Activated B cell treated with CpG ODN at 0.5 μM for 24 hours (primary cell): ENCODE data around the gene RASAL2. TPM values are rescaled to one million over a fixed set of nuclear protein-coding genes. Genes with fewer than 3 reads are reported as not detected.

Source experiments
- ATAC-seq: fragments of 200-7000 bp; cut with Tn5 transposase; one replicate; pipeline ENCODE4 v1.10.0; 2021; ENCODE audit warnings: low read depth, mild to moderate bottlenecking, moderate library complexity
- CTCF ChIA-PET: fragments of 350-600 bp; sonication (Branson Sonifier 250); formaldehyde crosslinking; loops from one replicate; lab custom pipeline; 2021; ENCODE audit warnings: antibody characterized with exemption; lab: Charles Lee
- POLR2A ChIA-PET: fragments of 350-600 bp; sonication (Branson Sonifier 250); formaldehyde crosslinking; loops from one replicate; lab custom pipeline; 2021; ENCODE audit warnings: antibody characterized with exemption; lab: Charles Lee
- DNase-seq: peaks from one replicate; pipeline ENCODE4 v3.0.0; 2022
- H3K27ac Mint-ChIP-seq: one replicate; pipeline ENCODE4 v1.8.0; 2020; ENCODE audit warnings: mixed read lengths
- H3K27me3 Mint-ChIP-seq: one replicate; pipeline ENCODE4 v1.8.0; 2021; ENCODE audit warnings: mixed read lengths
- H3K36me3 Mint-ChIP-seq: one replicate; pipeline ENCODE4 v1.8.0; 2021; ENCODE audit warnings: low read depth, mixed read lengths
- H3K4me1 Mint-ChIP-seq: one replicate; pipeline ENCODE4 v1.8.0; 2021; ENCODE audit warnings: mixed read lengths
- H3K4me3 Mint-ChIP-seq: one replicate; pipeline ENCODE4 v1.8.0; 2020; ENCODE audit warnings: mild to moderate bottlenecking, mixed read lengths
- H3K9me3 Mint-ChIP-seq: one replicate; pipeline ENCODE4 v1.8.0; 2020; ENCODE audit warnings: mixed read lengths
- intact Hi-C: fragments of 100-400 bp; cut with micrococcal nuclease; formaldehyde crosslinking; loops from one replicate; pipeline ENCODE4 v1.15.1; 2024
- total RNA-seq: library from RNA; stranded (reverse); gene quantifications from 2 replicates; pipeline ENCODE4 v1.2.3, GENCODE V29; 2022
- TF ChIP-seq, protein P1 (sequence below): fragments of 200-600 bp; IDR thresholded peaks from one replicate; pipeline ENCODE4 v1.8.0; 2022; ENCODE audit warnings: antibody characterized with exemption, mild to moderate bottlenecking

The RASAL2 gene
- total RNA-seq, result 0.16 and 0.24 TPM in 2 replicates

DNA sequence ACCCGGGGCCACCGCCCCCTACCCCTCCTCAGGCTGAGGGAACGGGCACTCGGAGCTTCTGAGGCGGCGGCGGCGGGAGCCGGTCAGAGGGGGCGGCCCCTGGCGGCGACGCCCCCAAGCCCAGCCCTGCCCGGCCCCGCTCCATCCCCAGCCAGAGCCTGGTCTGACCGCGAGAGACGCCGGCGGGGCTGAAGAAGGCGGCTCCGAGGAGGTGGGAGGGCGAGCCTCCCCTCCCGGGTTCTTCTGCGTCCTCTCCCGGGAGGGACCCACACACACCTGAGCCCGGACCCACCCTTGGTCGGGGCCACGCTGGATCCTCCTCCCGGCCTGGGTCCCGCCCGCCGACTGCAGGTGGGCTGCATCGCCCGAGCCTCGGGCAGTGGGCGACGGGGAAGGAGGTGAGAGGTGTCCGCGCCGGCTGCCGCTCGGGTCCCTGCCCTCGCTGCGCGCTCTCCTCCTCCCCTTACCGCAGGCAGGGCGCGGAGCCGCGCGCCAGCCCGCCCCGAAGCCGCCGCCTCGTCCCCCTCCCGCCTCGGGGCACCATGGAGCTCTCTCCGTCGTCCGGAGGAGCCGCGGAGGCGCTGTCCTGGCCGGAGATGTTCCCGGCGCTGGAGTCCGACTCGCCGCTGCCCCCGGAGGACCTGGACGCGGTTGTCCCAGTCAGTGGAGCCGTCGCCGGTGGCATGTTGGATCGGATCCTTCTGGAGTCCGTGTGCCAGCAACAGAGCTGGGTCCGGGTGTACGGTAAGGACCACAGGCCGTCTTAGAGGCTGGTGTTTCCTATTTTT, at the start of gene RASAL2:
RASAL2 (plus strand) TSS at position 154 of the 788 bp plus-strand sequence; CDS start at position 543, 389 bp downstream.
- ChIA-PET CTCF (no interaction called here), POLR2A (interaction anchor here (1.1 kb wide), 1 partner anchor 27 kb away, joined by 3 read pairs; no protein-coding TSS in a partner anchor)
- DNase-seq (peak; percentile 24), ATAC-seq (peak; percentile 49)
- Mint-ChIP-seq H3K36me3 (no peaks in the 10 kb centered on the region), H3K4me1 (peaks cover 16% of the 10 kb centered on the region), H3K27me3 (peaks cover 64% of the 10 kb centered on the region), H3K4me3 (peak within 1 kb of the TSS; percentile 83), H3K27ac (no peak within 1 kb of the TSS), H3K9me3 (peaks cover 3% of the 10 kb centered on the region)
- TF ChIP-seq, protein P1, sequence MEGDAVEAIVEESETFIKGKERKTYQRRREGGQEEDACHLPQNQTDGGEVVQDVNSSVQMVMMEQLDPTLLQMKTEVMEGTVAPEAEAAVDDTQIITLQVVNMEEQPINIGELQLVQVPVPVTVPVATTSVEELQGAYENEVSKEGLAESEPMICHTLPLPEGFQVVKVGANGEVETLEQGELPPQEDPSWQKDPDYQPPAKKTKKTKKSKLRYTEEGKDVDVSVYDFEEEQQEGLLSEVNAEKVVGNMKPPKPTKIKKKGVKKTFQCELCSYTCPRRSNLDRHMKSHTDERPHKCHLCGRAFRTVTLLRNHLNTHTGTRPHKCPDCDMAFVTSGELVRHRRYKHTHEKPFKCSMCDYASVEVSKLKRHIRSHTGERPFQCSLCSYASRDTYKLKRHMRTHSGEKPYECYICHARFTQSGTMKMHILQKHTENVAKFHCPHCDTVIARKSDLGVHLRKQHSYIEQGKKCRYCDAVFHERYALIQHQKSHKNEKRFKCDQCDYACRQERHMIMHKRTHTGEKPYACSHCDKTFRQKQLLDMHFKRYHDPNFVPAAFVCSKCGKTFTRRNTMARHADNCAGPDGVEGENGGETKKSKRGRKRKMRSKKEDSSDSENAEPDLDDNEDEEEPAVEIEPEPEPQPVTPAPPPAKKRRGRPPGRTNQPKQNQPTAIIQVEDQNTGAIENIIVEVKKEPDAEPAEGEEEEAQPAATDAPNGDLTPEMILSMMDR, result no peak
- intact Hi-C loops, result loop anchor here (1.0 to 5.0 kb wide), 2 partner anchors 27 to 933 kb away; partner anchors contain the start of gene FAM20B

- CTCF ChIA-PET, result no interaction called here
- Mint-ChIP-seq H3K4me3 (no peak overlapping the region), H3K27me3 (peaks cover 3% of the 10 kb centered on the region), H3K27ac (no peak overlapping the region), H3K4me1 (no peaks in the 10 kb centered on the region), H3K36me3 (no peaks in the 10 kb centered on the region), H3K9me3 (no peaks in the 10 kb centered on the region)
- POLR2A ChIA-PET, result no interaction called here
- TF ChIP-seq, protein P1, result no peak
- intact Hi-C loops, result no loop called here
- no peak for DNase-seq
- ATAC-seq, result no peak
These were observed 47.2 kb upstream of the RASAL2 start for GRCh38 chr1:178046591-178047270.

DNA sequence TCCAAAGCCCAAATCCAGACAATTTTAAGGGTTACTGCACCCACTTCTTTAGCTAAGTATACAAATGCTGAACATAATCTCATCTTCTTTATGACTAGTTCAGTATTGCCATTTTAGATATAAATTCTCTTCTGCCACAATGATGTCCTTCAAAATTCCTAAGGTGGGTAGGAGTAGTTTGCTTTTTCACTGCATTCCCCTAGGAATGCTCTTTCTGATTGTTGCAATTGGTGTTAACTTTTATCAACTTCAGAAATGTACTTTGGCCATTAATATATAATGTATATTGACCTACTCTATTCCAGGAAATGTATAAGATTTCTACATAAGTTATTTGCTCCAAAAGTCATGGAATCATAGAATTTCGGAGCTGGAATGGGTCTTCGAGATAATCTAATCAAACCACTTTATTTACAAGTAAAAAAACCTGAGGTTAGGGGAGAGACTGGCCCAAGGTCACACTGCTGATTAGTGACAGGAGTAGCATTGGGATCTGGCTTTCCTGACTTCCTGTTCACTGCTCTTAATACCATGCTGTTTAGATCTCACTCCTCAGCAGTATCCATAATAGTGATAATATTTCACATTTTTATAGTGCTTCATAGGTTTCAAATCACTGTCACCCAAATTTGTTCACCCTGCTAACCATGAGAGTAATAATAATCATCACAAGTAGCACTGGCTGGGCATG, 46.4 kb upstream of the RASAL2 start:
- Mint-ChIP-seq H3K27ac (no peak overlapping the region), H3K4me3 (no peak overlapping the region), H3K27me3 (peaks cover 6% of the 10 kb centered on the region), H3K4me1 (no peaks in the 10 kb centered on the region), H3K9me3 (no peaks in the 10 kb centered on the region), H3K36me3 (no peaks in the 10 kb centered on the region)
- ATAC-seq (no peak), DNase-seq (no peak)
- ChIA-PET CTCF (no interaction called here), POLR2A (no interaction called here)
- TF ChIP-seq, protein P1, result no peak
- intact Hi-C loops, result no loop called here

DNA sequence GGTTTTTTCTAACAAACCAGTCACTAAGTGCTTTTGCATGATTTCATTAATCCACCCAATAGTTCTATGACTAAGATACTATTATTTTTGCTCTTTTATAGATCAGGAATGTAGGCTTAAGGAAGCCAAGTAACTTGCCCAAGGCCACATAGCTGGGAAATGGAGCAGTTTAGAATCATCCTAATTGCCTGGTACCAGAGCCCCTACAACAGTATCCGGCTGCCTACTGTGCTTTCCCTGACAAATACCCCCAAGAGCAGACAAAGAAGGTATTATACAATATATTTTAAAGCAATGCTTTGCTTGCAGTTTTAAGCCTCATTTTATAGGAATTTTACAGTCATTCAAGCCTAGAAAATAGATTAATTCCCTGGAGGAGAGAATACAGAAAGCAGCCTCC, 45.5 kb upstream of the RASAL2 start:
- TF ChIP-seq, protein P1, result no peak
- ChIA-PET CTCF (no interaction called here), POLR2A (no interaction called here)
- Mint-ChIP-seq H3K4me1 (no peaks in the 10 kb centered on the region), H3K4me3 (no peak overlapping the region), H3K27me3 (peaks cover 6% of the 10 kb centered on the region), H3K9me3 (no peaks in the 10 kb centered on the region), H3K36me3 (no peaks in the 10 kb centered on the region), H3K27ac (no peak overlapping the region)
- ATAC-seq, result no peak
- intact Hi-C loops, result no loop called here
- no peak for DNase-seq

DNA sequence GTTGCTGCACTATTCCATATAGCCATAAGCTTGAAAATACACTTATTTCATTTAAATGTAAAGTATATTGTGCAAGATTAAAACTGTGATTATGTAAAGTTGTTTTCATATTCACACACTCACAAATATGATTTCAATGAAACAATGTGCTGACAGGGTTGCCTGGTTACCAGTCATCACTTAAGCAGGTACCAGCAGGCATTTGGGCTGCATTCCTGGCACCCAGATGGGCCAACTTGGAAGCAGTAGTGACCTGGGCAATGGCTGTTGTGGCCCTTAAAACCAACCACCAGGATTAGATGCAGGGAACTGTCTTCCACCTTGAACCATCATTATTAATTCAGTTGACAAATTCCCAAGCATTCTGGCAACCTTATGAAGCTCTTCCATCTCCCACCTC, 45.0 kb upstream of the RASAL2 start:
- ChIA-PET POLR2A (no interaction called here), CTCF (no interaction called here)
- TF ChIP-seq, protein P1, result no peak
- ATAC-seq (no peak), DNase-seq (no peak)
- no peaks in the 10 kb centered on the region for H3K4me1 Mint-ChIP-seq
- H3K36me3 Mint-ChIP-seq, result no peaks in the 10 kb centered on the region
- intact Hi-C loops, result no loop called here
- H3K4me3 Mint-ChIP-seq, result no peak overlapping the region
- no peak overlapping the region for H3K27ac Mint-ChIP-seq
- no peaks in the 10 kb centered on the region for H3K9me3 Mint-ChIP-seq
- peaks cover 8% of the 10 kb centered on the region for H3K27me3 Mint-ChIP-seq
